ENCODE results near the gene SH3D19. TPM values are rescaled to one million over a fixed set of nuclear protein-coding genes. Genes with fewer than 3 reads are reported as not detected.
A peak's percentile ranks its signal among the peaks of the same experiment; 100 is the strongest.

Gene SH3D19
- total RNA-seq, 1 donor from 2014 or later = 32.0 TPM

- Mint-ChIP-seq H3K27me3 (ENCODE audit: low read depth) (no peaks in the 10 kb centered on the region), H3K9me3 (ENCODE audit: low read depth) (no peaks in the 10 kb centered on the region), H3K4me1 (ENCODE audit: low read depth) (peaks cover 29% of the 10 kb centered on the region), H3K27ac (ENCODE audit: unreplicated experiment) (no peak overlapping the region), H3K36me3 (ENCODE audit: low read depth) (no peaks in the 10 kb centered on the region), H3K4me3 (ENCODE audit: unreplicated experiment) (no peak overlapping the region)
- no peak for TF ChIP-seq CTCF (IDR thresholded peaks at IDR 0.05)
- no peak for DNase-seq (ENCODE audit: low spot score)
These were observed 128.2 kb downstream of the SH3D19 start for GRCh38 chr4:151197247-151197646.

GRCh38 chr4:151195801-151196200, 129.6 kb downstream of the SH3D19 start:
- peaks cover 4% of the 10 kb centered on the region for H3K9me3 Mint-ChIP-seq (ENCODE audit: low read depth)
- peaks cover 26% of the 10 kb centered on the region for H3K4me1 Mint-ChIP-seq (ENCODE audit: low read depth)
- no peak for TF ChIP-seq CTCF (IDR thresholded peaks at IDR 0.05)
- H3K27ac Mint-ChIP-seq (ENCODE audit: unreplicated experiment) = peak overlapping the region; percentile 77
- H3K4me3 Mint-ChIP-seq (ENCODE audit: unreplicated experiment) = no peak overlapping the region
- no peak for DNase-seq (ENCODE audit: low spot score)
- peaks cover 2% of the 10 kb centered on the region for H3K36me3 Mint-ChIP-seq (ENCODE audit: low read depth)
- no peaks in the 10 kb centered on the region for H3K27me3 Mint-ChIP-seq (ENCODE audit: low read depth)

- H3K4me3 Mint-ChIP-seq (ENCODE audit: unreplicated experiment) = no peak overlapping the region
- H3K36me3 Mint-ChIP-seq (ENCODE audit: low read depth) = peaks cover 3% of the 10 kb centered on the region
- peaks cover 4% of the 10 kb centered on the region for H3K9me3 Mint-ChIP-seq (ENCODE audit: low read depth)
- DNase-seq (ENCODE audit: low spot score) = no peak
- H3K4me1 Mint-ChIP-seq (ENCODE audit: low read depth) = peaks cover 18% of the 10 kb centered on the region
- no peaks in the 10 kb centered on the region for H3K27me3 Mint-ChIP-seq (ENCODE audit: low read depth)
- TF ChIP-seq CTCF (IDR thresholded peaks at IDR 0.05) = no peak
- no peak overlapping the region for H3K27ac Mint-ChIP-seq (ENCODE audit: unreplicated experiment)
These were observed 132.0 kb downstream of the SH3D19 start for GRCh38 chr4:151193414-151193813.

GRCh38 chr4:151192556-151193235, 132.7 kb downstream of the SH3D19 start:
- Mint-ChIP-seq H3K36me3 (ENCODE audit: low read depth) (peaks cover 3% of the 10 kb centered on the region), H3K27me3 (ENCODE audit: low read depth) (no peaks in the 10 kb centered on the region), H3K4me3 (ENCODE audit: unreplicated experiment) (no peak overlapping the region), H3K27ac (ENCODE audit: unreplicated experiment) (peak overlapping the region; percentile 69), H3K4me1 (ENCODE audit: low read depth) (peaks cover 18% of the 10 kb centered on the region), H3K9me3 (ENCODE audit: low read depth) (peaks cover 4% of the 10 kb centered on the region)
- DNase-seq (ENCODE audit: low spot score) = no peak
- TF ChIP-seq CTCF (IDR thresholded peaks at IDR 0.05) = peak; percentile 24

- no peaks in the 10 kb centered on the region for H3K9me3 Mint-ChIP-seq (ENCODE audit: low read depth)
- no peaks in the 10 kb centered on the region for H3K27me3 Mint-ChIP-seq (ENCODE audit: low read depth)
- TF ChIP-seq CTCF (IDR thresholded peaks at IDR 0.05) = no peak
- H3K27ac Mint-ChIP-seq (ENCODE audit: unreplicated experiment) = peak overlapping the region; percentile 18
- no peaks in the 10 kb centered on the region for H3K36me3 Mint-ChIP-seq (ENCODE audit: low read depth)
- no peak for DNase-seq (ENCODE audit: low spot score)
- peaks cover 21% of the 10 kb centered on the region for H3K4me1 Mint-ChIP-seq (ENCODE audit: low read depth)
- H3K4me3 Mint-ChIP-seq (ENCODE audit: unreplicated experiment) = no peak overlapping the region
These were observed 140.6 kb downstream of the SH3D19 start for GRCh38 chr4:151184523-151185458.
